ENCODE data around the gene FBXW8.
A peak's percentile ranks its signal among the peaks of the same experiment; 100 is the strongest.

The FBXW8 gene

GRCh38 chr12:116950628-116951325, 40.0 kb downstream of the FBXW8 start:
- no peaks in the 10 kb centered on the region for H3K27me3 ChIP-seq
- H3K36me3 ChIP-seq: peaks cover 83% of the 10 kb centered on the region
- H3K4me3 ChIP-seq: no peak overlapping the region
- H3K4me2 ChIP-seq: no peak overlapping the region
- H4K20me1 ChIP-seq: no peaks in the 10 kb centered on the region
- no peak for TF ChIP-seq Cebpa-rat (IDR thresholded peaks at IDR 0.05)
- no peak overlapping the region for H3K27ac ChIP-seq
- H3K9ac ChIP-seq: no peak overlapping the region
- H3K9me3 ChIP-seq: no peaks in the 10 kb centered on the region
- peaks cover 11% of the 10 kb centered on the region; the same call in 1 of the 2 replicates for H3K4me1 ChIP-seq

GRCh38 chr12:116954710-116955381, 44.1 kb downstream of the FBXW8 start:
- H3K27me3 ChIP-seq: no peaks in the 10 kb centered on the region
- H3K9ac ChIP-seq: no peak overlapping the region
- H3K27ac ChIP-seq: no peak overlapping the region
- no peaks in the 10 kb centered on the region for H4K20me1 ChIP-seq
- peaks cover 11% of the 10 kb centered on the region; the same call in 1 of the 2 replicates for H3K4me1 ChIP-seq
- no peak overlapping the region for H3K4me3 ChIP-seq
- no peaks in the 10 kb centered on the region for H3K9me3 ChIP-seq
- no peak for TF ChIP-seq Cebpa-rat (IDR thresholded peaks at IDR 0.05)
- H3K4me2 ChIP-seq: no peak overlapping the region
- peaks cover 69% of the 10 kb centered on the region for H3K36me3 ChIP-seq

- Histone ChIP-seq H3K4me3 (no peak overlapping the region), H3K36me3 (peaks cover 63% of the 10 kb centered on the region), H3K4me2 (no peak overlapping the region), H3K27me3 (no peaks in the 10 kb centered on the region), H3K9me3 (no peaks in the 10 kb centered on the region), H3K27ac (no peak overlapping the region), H4K20me1 (no peaks in the 10 kb centered on the region), H3K4me1 (peaks cover 12% of the 10 kb centered on the region; the same call in 1 of the 2 replicates), H3K9ac (no peak overlapping the region)
- no peak for TF ChIP-seq Cebpa-rat (IDR thresholded peaks at IDR 0.05)
Measured at GRCh38 chr12:116955382-116956021, 44.8 kb downstream of the FBXW8 start.

- peaks cover 33% of the 10 kb centered on the region for H3K36me3 ChIP-seq
- TF ChIP-seq Cebpa-rat (IDR thresholded peaks at IDR 0.05): no peak
- no peak overlapping the region for H3K4me2 ChIP-seq
- H3K27me3 ChIP-seq: no peaks in the 10 kb centered on the region
- no peaks in the 10 kb centered on the region for H3K9me3 ChIP-seq
- peaks cover 43% of the 10 kb centered on the region for H3K4me1 ChIP-seq
- no peak overlapping the region for H3K27ac ChIP-seq
- H3K4me3 ChIP-seq: no peak overlapping the region
- no peaks in the 10 kb centered on the region for H4K20me1 ChIP-seq
- H3K9ac ChIP-seq: no peak overlapping the region
Measured at GRCh38 chr12:116958402-116959197, 47.9 kb downstream of the FBXW8 start.

- no peak overlapping the region for H3K9ac ChIP-seq
- H3K4me1 ChIP-seq: peaks cover 47% of the 10 kb centered on the region
- H3K9me3 ChIP-seq: no peaks in the 10 kb centered on the region
- TF ChIP-seq Cebpa-rat (IDR thresholded peaks at IDR 0.05): no peak
- no peak overlapping the region for H3K4me3 ChIP-seq
- H4K20me1 ChIP-seq: no peaks in the 10 kb centered on the region
- peaks cover 33% of the 10 kb centered on the region for H3K36me3 ChIP-seq
- H3K4me2 ChIP-seq: no peak overlapping the region
- H3K27me3 ChIP-seq: no peaks in the 10 kb centered on the region
- no peak overlapping the region for H3K27ac ChIP-seq
Measured at GRCh38 chr12:116959198-116959460, 48.4 kb downstream of the FBXW8 start.

- Histone ChIP-seq H3K27me3 (no peaks in the 10 kb centered on the region), H3K27ac (no peak overlapping the region), H3K36me3 (peaks cover 32% of the 10 kb centered on the region), H3K4me1 (peaks cover 47% of the 10 kb centered on the region), H3K4me3 (no peak overlapping the region), H3K9me3 (no peaks in the 10 kb centered on the region), H3K4me2 (no peak overlapping the region), H3K9ac (no peak overlapping the region), H4K20me1 (no peaks in the 10 kb centered on the region)
- no peak for TF ChIP-seq Cebpa-rat (IDR thresholded peaks at IDR 0.05)
Measured at GRCh38 chr12:116959845-116960514, 49.2 kb downstream of the FBXW8 start.

GRCh38 chr12:116962197-116962596, 51.4 kb downstream of the FBXW8 start:
- peaks cover 57% of the 10 kb centered on the region for H3K4me1 ChIP-seq
- no peaks in the 10 kb centered on the region for H4K20me1 ChIP-seq
- H3K4me2 ChIP-seq: peak overlapping the region; percentile 94
- H3K27me3 ChIP-seq: no peaks in the 10 kb centered on the region
- no peaks in the 10 kb centered on the region for H3K9me3 ChIP-seq
- H3K4me3 ChIP-seq: peak overlapping the region; percentile 45
- H3K27ac ChIP-seq: peak overlapping the region; percentile 89
- peaks cover 38% of the 10 kb centered on the region for H3K36me3 ChIP-seq
- peak overlapping the region; percentile 79 for H3K9ac ChIP-seq
- TF ChIP-seq Cebpa-rat (IDR thresholded peaks at IDR 0.05): no peak

- Histone ChIP-seq H3K27ac (peak overlapping the region; percentile 89), H3K4me2 (peak overlapping the region; percentile 94), H3K9ac (peak overlapping the region; percentile 79), H3K9me3 (no peaks in the 10 kb centered on the region), H3K4me1 (peaks cover 64% of the 10 kb centered on the region), H3K36me3 (peaks cover 36% of the 10 kb centered on the region), H3K4me3 (peak overlapping the region; percentile 45; the same call in 1 of the 2 replicates), H3K27me3 (no peaks in the 10 kb centered on the region), H4K20me1 (no peaks in the 10 kb centered on the region)
- TF ChIP-seq Cebpa-rat (IDR thresholded peaks at IDR 0.05): no peak
Measured at GRCh38 chr12:116962783-116963356, 52.1 kb downstream of the FBXW8 start.
